ENCODE measurements around the gene CELF6.

CELF6 gene

GRCh38 chr15:72319985-72320671 lies at the start of gene CELF6:
CELF6 (minus strand) TSS chr15:72320157; CDS start chr15:72319874, 283 bp downstream.
- peak; percentile 95 for DNase-seq

GRCh38 chr15:72368899-72369298 lies 48.9 kb upstream of the CELF6 start:
- DNase-seq, result no peak

GRCh38 chr15:72368325-72368724 lies 48.4 kb upstream of the CELF6 start:
- no peak for DNase-seq

GRCh38 chr15:72365844-72366243 lies 45.9 kb upstream of the CELF6 start:
- DNase-seq, result no peak

- no peak for DNase-seq
Observed at GRCh38 chr15:72361176-72361575, 41.2 kb upstream of the CELF6 start.

- DNase-seq, result no peak
Observed at GRCh38 chr15:72358650-72359171, 38.8 kb upstream of the CELF6 start.

GRCh38 chr15:72358121-72358520 lies 38.2 kb upstream of the CELF6 start:
- DNase-seq, result no peak

- no peak for DNase-seq
Observed at GRCh38 chr15:72354496-72354895, 34.5 kb upstream of the CELF6 start.

- no peak for DNase-seq
Observed at GRCh38 chr15:72353266-72353665, 33.3 kb upstream of the CELF6 start.

GRCh38 chr15:72345806-72346205 lies 25.8 kb upstream of the CELF6 start:
- no peak for DNase-seq

GRCh38 chr15:72345280-72345679 lies 25.3 kb upstream of the CELF6 start:
- DNase-seq, result no peak

GRCh38 chr15:72344602-72345001 lies 24.6 kb upstream of the CELF6 start:
- DNase-seq, result no peak

GRCh38 chr15:72342385-72342784 lies 22.4 kb upstream of the CELF6 start:
- DNase-seq, result peak; percentile 4

- no peak for DNase-seq
Observed at GRCh38 chr15:72341361-72341760, 21.4 kb upstream of the CELF6 start.

GRCh38 chr15:72340366-72340765 lies 20.4 kb upstream of the CELF6 start:
- DNase-seq, result no peak

GRCh38 chr15:72339777-72340177 lies 19.8 kb upstream of the CELF6 start:
- peak; percentile 5 for DNase-seq

- DNase-seq, result no peak
Observed at GRCh38 chr15:72338617-72339321, 18.8 kb upstream of the CELF6 start.

GRCh38 chr15:72338148-72338547 lies 18.2 kb upstream of the CELF6 start:
- DNase-seq, result no peak

- no peak for DNase-seq
Observed at GRCh38 chr15:72334842-72335241, 14.9 kb upstream of the CELF6 start.

- DNase-seq, result no peak
Observed at GRCh38 chr15:72331021-72331420, 11.1 kb upstream of the CELF6 start.

GRCh38 chr15:72323752-72324151 lies 3.8 kb upstream of the CELF6 start:
- no peak for DNase-seq

- no peak for DNase-seq
Observed at GRCh38 chr15:72319360-72319984, 485 bp downstream of the CELF6 start.

GRCh38 chr15:72318408-72318942 lies 1.5 kb downstream of the CELF6 start:
- no peak for DNase-seq

Data from NCI-H1105 (cell line).